Thyroid gland (tissue), 4 donors: ENCODE measurements around the gene C3orf80. TPM values are rescaled to one million over a fixed set of nuclear protein-coding genes. Genes with fewer than 3 reads are reported as not detected.

ENCODE experiments used
- DNase-seq, 2 donors: peaks; one replicate each; pipeline ENCODE4 v3.0.0-alpha.2; 2019
- H3K27ac ChIP-seq, 3 donors: fragments of 200-600 bp; sonication (generic); 1 replicate in 2 of 3; 2 replicates in 1 of 3; pipeline ENCODE4 v1.5.1; 2016 to 2019; ENCODE audit warnings: mild to moderate bottlenecking in 1 of 3, moderate library complexity in 1 of 3
- H3K27me3 ChIP-seq: fragments of 200-600 bp; sonication (generic); one replicate; pipeline ENCODE4 v1.5.1; 2019
- H3K36me3 ChIP-seq, 2 donors: fragments of 200-600 bp; sonication (generic); one replicate each; pipeline ENCODE4 v1.5.1; 2016 to 2019
- H3K4me1 ChIP-seq, 2 donors: fragments of 200-600 bp; sonication (generic); one replicate each; pipeline ENCODE4 v1.5.1; 2017 to 2019
- H3K4me3 ChIP-seq, 3 donors: fragments of 200-600 bp; sonication (generic); replicated peaks in 1 of 3; 1 replicate in 2 of 3; 2 replicates in 1 of 3; pipeline ENCODE4 v1.5.1; 2016; ENCODE audit warnings: mild to moderate bottlenecking in 1 of 3
- H3K9me3 ChIP-seq: fragments of 200-600 bp; sonication (generic); one replicate; pipeline ENCODE4 v1.5.1; 2017
- CTCF ChIP-seq, 6 experiments: fragments of 200-600 bp in 3 of 6; fragments of 450-650 bp in 3 of 6; sonication (generic) in 3 of 6; IDR thresholded peaks; one replicate each; pipeline ENCODE4 v1.5.1; 2016 to 2019; ENCODE audit warnings: antibody characterized with exemption in 6 of 6, mild to moderate bottlenecking in 2 of 6, inconsistent platforms in 1 of 6, moderate library complexity in 1 of 6
- POLR2A ChIP-seq, 2 donors: fragments of 450-650 bp; IDR thresholded peaks; one replicate each; pipeline ENCODE4 v1.6.1; 2017; ENCODE audit warnings: antibody characterized with exemption in 2 of 2, mild to moderate bottlenecking in 2 of 2, moderate library complexity in 1 of 2
- WGBS, 2 donors: methylation state at CpG; one replicate each; pipeline ENCODE4 v1.1.5; 2017; 5-methylcytosine and 5-hydroxymethylcytosine counted together
- intact Hi-C: fragments of 100-400 bp; cut with DNase I; formaldehyde crosslinking; loops from one replicate; pipeline ENCODE4 v1.15.1; 2023
- total RNA-seq, 4 donors: library from RNA; depleted of rRNA; stranded (reverse); fragments of >200 nt; gene quantifications; one replicate each; pipeline ENCODE4 v1.2.3, GENCODE V29; 2016

Gene C3orf80
- total RNA-seq, 4 donors from 2014 or later: 0.27 to 0.29 (median 0.29) TPM; not detected in 1

GRCh38 chr3:160257606-160258005 lies 32.4 kb downstream of the C3orf80 start:
- WGBS, 2 donors: 86% methylated on average over 2 of the region's 2 CpGs
- Histone ChIP-seq H3K36me3 (peaks cover 0 to 3% of the 10 kb centered on the region in 2 donors), H3K4me3 (no peak overlapping the region), H3K4me1 (peaks cover 0 to 3% of the 10 kb centered on the region in 2 donors), H3K27ac (no peak overlapping the region), H3K9me3 (no peaks in the 10 kb centered on the region), H3K27me3 (no peaks in the 10 kb centered on the region)
- no peak for DNase-seq
- intact Hi-C loops: no loop called here
- TF ChIP-seq CTCF (IDR thresholded peaks at IDR 0.05) (no peak), POLR2A (IDR thresholded peaks at IDR 0.05) (no peak)

GRCh38 chr3:160259589-160259988 lies 34.4 kb downstream of the C3orf80 start:
- Histone ChIP-seq H3K4me1 (peaks cover 0 to 3% of the 10 kb centered on the region in 2 donors), H3K27me3 (no peaks in the 10 kb centered on the region), H3K4me3 (no peak overlapping the region), H3K9me3 (no peaks in the 10 kb centered on the region), H3K36me3 (peaks cover 0 to 3% of the 10 kb centered on the region in 2 donors), H3K27ac (no peak overlapping the region)
- 86 to 91% methylated on average over 1 of the region's 1 CpG for WGBS, 2 donors
- intact Hi-C loops: no loop called here
- TF ChIP-seq POLR2A (IDR thresholded peaks at IDR 0.05) (no peak), CTCF (IDR thresholded peaks at IDR 0.05) (no peak)
- DNase-seq: no peak

GRCh38 chr3:160260587-160261270 lies 35.5 kb downstream of the C3orf80 start:
- no peaks in the 10 kb centered on the region for H3K27me3 ChIP-seq
- no peaks in the 10 kb centered on the region for H3K9me3 ChIP-seq
- H3K4me3 ChIP-seq: no peak overlapping the region
- no peak overlapping the region for H3K27ac ChIP-seq
- TF ChIP-seq POLR2A (IDR thresholded peaks at IDR 0.05) (no peak), CTCF (IDR thresholded peaks at IDR 0.05) (no peak)
- peaks cover 0 to 3% of the 10 kb centered on the region in 2 donors for H3K4me1 ChIP-seq
- 83 to 91% methylated on average over 7 of the region's 7 CpGs for WGBS, 2 donors
- H3K36me3 ChIP-seq: peaks cover 0 to 3% of the 10 kb centered on the region in 2 donors
- DNase-seq: no peak
- intact Hi-C loops: no loop called here

GRCh38 chr3:160265088-160265487 lies 39.9 kb downstream of the C3orf80 start:
- Histone ChIP-seq H3K9me3 (no peaks in the 10 kb centered on the region), H3K4me3 (no peak overlapping the region), H3K27me3 (no peaks in the 10 kb centered on the region), H3K4me1 (no peaks in the 10 kb centered on the region), H3K27ac (no peak overlapping the region), H3K36me3 (no peaks in the 10 kb centered on the region)
- no peak for TF ChIP-seq CTCF (IDR thresholded peaks at IDR 0.05)
- no peak for TF ChIP-seq POLR2A (IDR thresholded peaks at IDR 0.05)
- intact Hi-C loops: no loop called here
- WGBS, 2 donors: 86 to 89% methylated on average over 2 of the region's 2 CpGs
- DNase-seq: no peak

Other genes with a start within 250 kb of the C3orf80 start
- 1 to 10 TPM in 1 of 4 donors, under 1 TPM in 1, not detected in 2; 0.75 to 1.4 TPM for gene IL12A, start 236.6 kb upstream of the C3orf80 start, total RNA-seq
- gene IFT80, start 173.8 kb downstream of the C3orf80 start, total RNA-seq: 100 to 1,000 TPM in 1 of 4 donors, 10 to 100 TPM in 3; 43.8 to 111 (median 51.0) TPM
- gene SMC4, start 174.2 kb downstream of the C3orf80 start, total RNA-seq: 10 to 100 TPM; 25.5 to 53.5 (median 40.7) TPM
- 1 to 10 TPM; 3.3 to 5.6 (median 3.8) TPM for gene TRIM59, start 224.4 kb downstream of the C3orf80 start, total RNA-seq